ENCODE data around the gene SLC39A6.

DNA sequence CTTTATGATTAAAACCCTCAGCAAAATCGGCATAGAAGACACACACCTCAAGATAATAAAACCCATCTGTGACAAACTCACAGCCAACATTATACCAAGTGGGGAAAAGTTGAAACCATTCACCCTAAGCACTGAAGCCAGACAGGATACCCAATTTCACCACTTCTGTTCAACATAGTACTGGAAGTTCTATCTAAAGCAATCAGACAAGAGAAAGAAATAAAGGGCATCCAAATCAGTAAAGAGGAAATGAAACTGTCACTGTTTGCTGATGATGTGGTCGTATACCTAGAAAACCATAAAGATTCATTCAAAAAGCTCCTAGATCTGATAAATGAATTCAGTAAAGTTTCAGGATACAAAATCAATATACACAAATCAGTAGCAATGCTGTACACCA is 45.4 kb downstream of the SLC39A6 start:
- no peak for TF ChIP-seq POLR2A (IDR thresholded peaks at IDR 0.05; ENCODE audit: low read length)
- TF ChIP-seq GATA1 (IDR thresholded peaks at IDR 0.05; ENCODE audit: low read depth, low read length): no peak

All from erythroblast (primary cell).